A673 (cell line): ENCODE results near the gene TMEM81. TPM values are rescaled to one million over a fixed set of nuclear protein-coding genes. Genes with fewer than 3 reads are reported as not detected.

Source experiments
- BruUV-seq: library from RNA; stranded (reverse); fragments of 400-500 nt; replicated peaks from 2 replicates; lab custom pipeline; 2021; lab: Mats Ljungman, UMichigan
- CTCF ChIA-PET: fragments of 300-600 bp; sonication (Branson Sonifier 250); formaldehyde crosslinking; loops from one replicate; lab custom pipeline; 2022; ENCODE audit warnings: antibody characterized with exemption; lab: Charles Lee
- POLR2A ChIA-PET: fragments of 300-600 bp; sonication (Branson Sonifier 250); formaldehyde crosslinking; loops from one replicate; lab custom pipeline; 2022; ENCODE audit warnings: antibody characterized with exemption; ENCODE audit not compliant: low non-redundant PET; lab: Charles Lee
- DNase-seq: peaks from one replicate; pipeline ENCODE4 v3.0.0-alpha.2; 2015; ENCODE audit warnings: low spot score
- H3K27ac ChIP-seq: fragments of 200-600 bp; sonication (generic); 2 replicates; pipeline ENCODE4 v1.5.1; 2016; ENCODE audit warnings: mixed run types, low read depth, mild to moderate bottlenecking, mixed read lengths, antibody characterized with exemption, low read length; ENCODE audit not compliant: poor library complexity, severe bottlenecking
- H3K27me3 ChIP-seq: fragments of 200-600 bp; sonication (generic); replicated peaks from 2 replicates; pipeline ENCODE4 v1.6.1; 2017; ENCODE audit warnings: mixed run types, low read depth, mild to moderate bottlenecking, mixed read lengths, antibody characterized with exemption, low read length; ENCODE audit not compliant: insufficient read depth, poor library complexity
- H3K36me3 ChIP-seq: fragments of 200-600 bp; sonication (generic); 2 replicates; pipeline ENCODE4 v1.6.1; 2016; ENCODE audit warnings: mixed run types, mild to moderate bottlenecking, mixed read lengths, antibody characterized with exemption, low read length; ENCODE audit not compliant: insufficient read depth, poor library complexity, severe bottlenecking
- H3K4me1 ChIP-seq: fragments of 200-600 bp; sonication (generic); 2 replicates; pipeline ENCODE4 v1.6.1; 2017; ENCODE audit warnings: mixed run types, mild to moderate bottlenecking, mixed read lengths, antibody characterized with exemption, low read length; ENCODE audit not compliant: insufficient read depth, poor library complexity, severe bottlenecking
- H3K4me3 ChIP-seq: fragments of 200-600 bp; sonication (generic); 2 replicates; pipeline ENCODE4 v1.5.1; 2016; ENCODE audit warnings: low read depth, mixed run types, mild to moderate bottlenecking, mixed read lengths, low read length; ENCODE audit not compliant: poor library complexity, severe bottlenecking
- H3K9me3 ChIP-seq: fragments of 200-600 bp; sonication (generic); 2 replicates; pipeline ENCODE4 v1.6.1; 2016; ENCODE audit warnings: mixed run types, low read depth, mild to moderate bottlenecking, mixed read lengths, antibody characterized with exemption, low read length; ENCODE audit not compliant: poor library complexity, severe bottlenecking
- CTCF ChIP-seq: fragments of 300-800, 200-600 bp; sonication (generic); conservative IDR thresholded peaks from 2 replicates; pipeline ENCODE4 v1.5.1; 2017; ENCODE audit warnings: low read depth, mild to moderate bottlenecking, antibody characterized with exemption, low read length, moderate library complexity, mixed read lengths
- EZH2 ChIP-seq: fragments of 200-600 bp; sonication (generic); IDR thresholded peaks from 2 replicates; pipeline ENCODE4 v1.6.1; 2017; ENCODE audit warnings: borderline replicate concordance, low read depth, mild to moderate bottlenecking, mixed read lengths, antibody characterized with exemption, low read length; ENCODE audit not compliant: poor library complexity, severe bottlenecking
- intact Hi-C: fragments of 100-400 bp; cut with micrococcal nuclease; formaldehyde crosslinking; loops from one replicate; pipeline ENCODE4 v1.10.0; 2022; ENCODE audit not compliant: unreplicated experiment
- total RNA-seq: library from RNA; stranded (reverse); gene quantifications from 2 replicates; pipeline ENCODE4 v1.2.3, GENCODE V29; 2021

Gene TMEM81
- total RNA-seq, 1 experiment from 2014 or later: 5.4 TPM

- Histone ChIP-seq H3K4me3 (no peak overlapping the region), H3K36me3 (no peaks in the 10 kb centered on the region), H3K27ac (no peak overlapping the region), H3K27me3 (peaks cover 43% of the 10 kb centered on the region), H3K9me3 (no peaks in the 10 kb centered on the region), H3K4me1 (no peaks in the 10 kb centered on the region)
- no TSS peak for BruUV-seq
- TF ChIP-seq CTCF: no peak
- TF ChIP-seq EZH2: no peak
- ChIA-PET CTCF (no interaction called here), POLR2A (no interaction called here)
- DNase-seq: no peak
- intact Hi-C loops: no loop called here
Observed at GRCh38 chr1:205038132-205038786, 46.0 kb downstream of the TMEM81 start.

GRCh38 chr1:205037539-205037938 lies 46.7 kb downstream of the TMEM81 start:
- Histone ChIP-seq H3K36me3 (no peaks in the 10 kb centered on the region), H3K9me3 (no peaks in the 10 kb centered on the region), H3K4me3 (no peak overlapping the region), H3K27me3 (peaks cover 38% of the 10 kb centered on the region), H3K4me1 (no peaks in the 10 kb centered on the region), H3K27ac (no peak overlapping the region)
- DNase-seq: no peak
- intact Hi-C loops: no loop called here
- POLR2A ChIA-PET: no interaction called here
- TF ChIP-seq EZH2: no peak
- no peak for TF ChIP-seq CTCF
- CTCF ChIA-PET: no interaction called here
- BruUV-seq: no TSS peak

Other genes with a start within 250 kb of the TMEM81 start
- 0.24 and 0.44 TPM in 2 replicates for gene NFASC, start 213.6 kb downstream of the TMEM81 start, total RNA-seq
- gene CNTN2, start 41.2 kb downstream of the TMEM81 start, total RNA-seq: not detected in 2 replicates
- 24.4 and 32.0 TPM in 2 replicates for gene RBBP5, start 37.5 kb upstream of the TMEM81 start, total RNA-seq
- gene DSTYK, start 127.2 kb upstream of the TMEM81 start, total RNA-seq: 7.1 and 7.5 TPM in 2 replicates
- gene TMCC2, start 143.5 kb upstream of the TMEM81 start, total RNA-seq: 2.2 and 3.0 TPM in 2 replicates
- gene NUAK2, start 237.3 kb upstream of the TMEM81 start, total RNA-seq: 0.45 and 0.83 TPM in 2 replicates